ENCODE measurements around the gene MAP3K7CL.

The MAP3K7CL gene

GRCh38 chr21:29121759-29122158 is 8.7 kb upstream of the MAP3K7CL start:
- no peak for TF ChIP-seq TCF12 (IDR thresholded peaks at IDR 0.05; ENCODE audit: low read depth)
- TF ChIP-seq USF1 (IDR thresholded peaks at IDR 0.05), result no peak
- TF ChIP-seq CEBPB (IDR thresholded peaks at IDR 0.05), result no peak
- no peak for TF ChIP-seq FOXM1 (IDR thresholded peaks at IDR 0.05; ENCODE audit: borderline replicate concordance, low read depth)
- no peak for TF ChIP-seq REST (IDR thresholded peaks at IDR 0.05; ENCODE audit: low read depth)
- TF ChIP-seq TEAD4 (IDR thresholded peaks at IDR 0.05), result no peak
- TF ChIP-seq RAD21 (IDR thresholded peaks at IDR 0.05; ENCODE audit: low read depth), result no peak
- no peak for TF ChIP-seq MAX (IDR thresholded peaks at IDR 0.05)
- no peak for TF ChIP-seq TAF1 (IDR thresholded peaks at IDR 0.05; ENCODE audit: low read depth)
- no peak for TF ChIP-seq CREB1 (IDR thresholded peaks at IDR 0.05; ENCODE audit: low read depth)
- no peak for TF ChIP-seq ZBTB7A (IDR thresholded peaks at IDR 0.05; ENCODE audit: low read depth)
- TF ChIP-seq EP300 (IDR thresholded peaks at IDR 0.05; ENCODE audit: borderline replicate concordance), result no peak
- TF ChIP-seq NFIC (IDR thresholded peaks at IDR 0.05), result no peak
- no peak for TF ChIP-seq EGR1 (IDR thresholded peaks at IDR 0.05)
- TF ChIP-seq YY1 (IDR thresholded peaks at IDR 0.05; ENCODE audit: low read depth), result no peak

- TF ChIP-seq FOXM1 (IDR thresholded peaks at IDR 0.05; ENCODE audit: borderline replicate concordance, low read depth) (no peak), REST (IDR thresholded peaks at IDR 0.05; ENCODE audit: low read depth) (no peak), EGR1 (IDR thresholded peaks at IDR 0.05) (no peak), ZBTB7A (IDR thresholded peaks at IDR 0.05; ENCODE audit: low read depth) (no peak), TAF1 (IDR thresholded peaks at IDR 0.05; ENCODE audit: low read depth) (no peak), EP300 (IDR thresholded peaks at IDR 0.05; ENCODE audit: borderline replicate concordance) (no peak), MAX (IDR thresholded peaks at IDR 0.05) (no peak), USF1 (IDR thresholded peaks at IDR 0.05) (no peak), NFIC (IDR thresholded peaks at IDR 0.05) (no peak), CEBPB (IDR thresholded peaks at IDR 0.05) (no peak)
Observed at GRCh38 chr21:29124645-29125044, 5.8 kb upstream of the MAP3K7CL start.

- TF ChIP-seq REST (IDR thresholded peaks at IDR 0.05; ENCODE audit: low read depth) (no peak), YY1 (IDR thresholded peaks at IDR 0.05; ENCODE audit: low read depth) (no peak), EGR1 (IDR thresholded peaks at IDR 0.05) (no peak)
Observed at GRCh38 chr21:29125191-29125590, 5.3 kb upstream of the MAP3K7CL start.

GRCh38 chr21:29125979-29126378 is 4.5 kb upstream of the MAP3K7CL start:
- TF ChIP-seq MAX (IDR thresholded peaks at IDR 0.05) (no peak), FOXM1 (IDR thresholded peaks at IDR 0.05; ENCODE audit: borderline replicate concordance, low read depth) (no peak)

- no peak for TF ChIP-seq YY1 (IDR thresholded peaks at IDR 0.05; ENCODE audit: low read depth)
- no peak for TF ChIP-seq RAD21 (IDR thresholded peaks at IDR 0.05; ENCODE audit: low read depth)
- TF ChIP-seq EP300 (IDR thresholded peaks at IDR 0.05; ENCODE audit: borderline replicate concordance), result no peak
- no peak for TF ChIP-seq MAX (IDR thresholded peaks at IDR 0.05)
- no peak for TF ChIP-seq TEAD4 (IDR thresholded peaks at IDR 0.05)
- TF ChIP-seq CEBPB (IDR thresholded peaks at IDR 0.05), result no peak
Observed at GRCh38 chr21:29133241-29133640, 2.8 kb downstream of the MAP3K7CL start.

Measured in Ishikawa (cell line).